IPS-18c (cell line): ENCODE results near the gene TOGARAM2.

Experiments used
- H3K4me3 ChIP-seq: 2 replicates; pipeline ENCODE4 v1.7.0; 2013; ENCODE audit warnings: low read depth, mild to moderate bottlenecking, low read length, moderate library complexity; ENCODE audit not compliant: insufficient read depth
- H3K9me3 ChIP-seq: one replicate; pipeline ENCODE4 v1.6.1; 2013; ENCODE audit warnings: mild to moderate bottlenecking, low read length, moderate library complexity; ENCODE audit not compliant: control insufficient read depth, insufficient read depth

TOGARAM2 gene

DNA sequence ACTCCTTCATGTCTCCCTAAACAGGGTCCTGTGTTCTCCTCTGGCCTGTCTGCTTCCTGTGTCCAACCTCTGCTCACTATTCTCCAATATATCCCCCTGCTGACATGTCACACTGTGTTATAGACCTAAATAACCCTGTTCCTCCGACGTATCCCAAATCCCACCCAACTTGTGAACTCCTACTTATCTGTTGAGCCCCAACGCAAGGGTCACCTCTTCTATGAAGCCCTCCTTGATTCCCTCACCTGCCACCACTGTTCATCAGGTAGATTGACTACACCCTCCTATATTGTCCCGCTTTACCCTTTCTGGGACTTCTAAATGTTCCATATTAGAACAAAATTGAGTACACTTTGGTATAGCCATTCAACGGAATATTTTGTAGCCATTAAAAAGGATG lies 51.1 kb downstream of the TOGARAM2 start:
- H3K9me3 ChIP-seq, result no peaks in the 10 kb centered on the region
- H3K4me3 ChIP-seq, result no peak overlapping the region

DNA sequence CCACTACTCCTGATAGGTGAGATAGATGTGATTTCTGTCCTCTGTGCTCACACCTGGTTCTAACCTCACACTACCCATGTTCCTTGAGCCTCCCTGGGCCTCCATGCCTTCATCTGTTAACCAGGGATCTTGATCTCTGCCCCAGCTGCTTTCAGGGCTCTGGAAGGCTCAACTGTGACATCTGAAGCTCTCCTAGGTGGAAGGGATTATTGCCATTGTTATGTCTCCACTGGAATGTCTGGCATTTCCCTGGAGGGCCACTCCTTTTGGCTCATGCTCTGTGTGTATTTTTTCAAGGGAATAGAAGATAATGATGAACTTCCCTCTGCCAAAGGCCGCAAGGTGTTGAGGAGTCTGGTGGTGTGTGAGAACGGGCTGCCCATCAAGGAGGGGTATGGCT lies 52.1 kb downstream of the TOGARAM2 start:
- H3K4me3 ChIP-seq, result no peak overlapping the region
- H3K9me3 ChIP-seq, result no peaks in the 10 kb centered on the region

DNA sequence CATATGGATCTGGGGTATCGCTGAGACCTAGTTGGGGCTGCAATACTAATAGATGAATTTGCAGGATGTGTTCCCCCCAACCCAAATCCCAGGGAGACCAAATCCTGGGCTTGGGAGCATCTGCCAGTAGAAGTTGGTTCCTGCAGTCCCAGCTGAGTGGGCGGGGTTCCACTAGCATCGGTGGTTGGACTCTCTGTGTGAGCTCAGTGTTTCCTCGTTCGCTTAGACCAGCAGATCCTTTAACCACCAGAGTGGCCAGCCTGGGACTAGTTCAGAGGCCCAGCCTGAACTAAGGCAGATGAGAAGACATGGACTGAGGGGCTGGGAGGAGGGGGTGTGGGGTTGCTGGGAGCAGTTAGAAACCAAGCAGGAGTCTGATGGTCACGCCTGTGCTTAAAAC lies 52.6 kb downstream of the TOGARAM2 start:
- Histone ChIP-seq H3K4me3 (no peak overlapping the region), H3K9me3 (no peaks in the 10 kb centered on the region)

DNA sequence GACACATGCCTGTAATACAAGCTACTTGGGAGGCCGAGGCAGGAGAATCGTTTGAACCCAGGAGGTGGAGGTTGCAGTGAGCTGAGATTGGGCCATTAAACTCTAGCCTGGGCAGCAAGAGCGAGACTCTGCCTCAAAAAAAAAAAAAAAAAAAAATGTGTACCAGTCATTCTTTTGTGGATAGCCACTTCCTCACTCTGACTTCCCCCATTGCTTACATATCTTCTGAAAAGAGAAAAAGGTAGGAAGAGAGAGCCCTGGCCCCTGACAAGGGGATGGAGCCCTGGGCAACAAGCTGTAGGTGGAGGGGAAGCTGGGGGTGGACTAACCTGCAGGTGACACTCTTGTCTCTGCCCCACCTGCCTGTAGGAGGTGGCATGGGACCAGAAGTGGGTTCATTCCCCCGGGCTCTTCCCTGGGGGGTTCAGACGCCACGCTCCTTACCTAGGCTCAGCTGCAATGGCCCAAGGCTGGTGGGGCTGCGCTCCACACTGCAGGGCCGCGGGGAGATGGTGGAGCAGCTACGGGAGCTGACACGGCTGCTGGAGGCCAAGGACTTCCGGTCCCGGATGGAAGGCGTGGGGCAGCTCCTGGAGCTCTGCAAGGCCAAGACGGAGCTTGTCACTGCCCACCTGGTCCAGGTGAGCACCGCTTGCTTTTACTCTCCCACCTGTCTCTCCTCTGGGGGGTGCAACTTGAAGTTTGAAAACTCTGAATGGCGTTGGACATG lies 54.1 kb downstream of the TOGARAM2 start:
- Histone ChIP-seq H3K9me3 (no peaks in the 10 kb centered on the region), H3K4me3 (no peak overlapping the region)

DNA sequence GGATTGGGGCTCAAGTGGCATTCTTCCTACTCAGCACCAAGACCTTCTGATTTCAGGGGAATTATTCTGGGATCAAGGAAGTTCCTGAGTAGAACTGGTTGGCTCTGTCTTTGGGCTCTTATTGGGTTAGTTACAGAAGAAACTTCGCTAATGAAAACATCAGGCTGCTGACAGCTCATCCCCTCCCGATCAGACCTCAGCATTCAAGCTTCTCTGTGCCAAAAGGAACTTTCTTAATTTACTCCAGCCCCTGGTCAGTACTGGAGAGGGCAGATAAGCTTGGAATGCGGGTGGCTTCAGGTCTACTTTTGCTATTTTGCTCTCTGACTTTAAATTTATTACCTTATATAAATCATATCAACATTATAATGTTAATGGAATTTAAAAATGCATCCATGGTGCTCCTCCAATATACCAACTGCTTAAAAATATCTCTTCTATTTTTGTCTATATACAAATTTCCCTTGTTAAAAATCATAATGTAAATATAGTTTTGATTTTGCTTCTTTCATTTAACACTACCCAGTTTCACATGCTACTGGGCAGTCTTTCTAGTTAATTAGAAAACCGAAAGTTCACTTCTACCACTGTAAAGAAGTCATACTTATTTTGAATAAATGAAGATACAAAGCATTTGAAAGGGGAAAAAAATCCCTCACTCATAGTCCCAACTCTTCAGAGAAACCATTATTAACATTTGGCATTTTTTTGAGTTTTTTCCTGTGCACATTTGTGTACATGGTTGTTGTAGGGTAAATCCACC lies 58.8 kb downstream of the TOGARAM2 start:
- H3K4me3 ChIP-seq, result no peak overlapping the region

DNA sequence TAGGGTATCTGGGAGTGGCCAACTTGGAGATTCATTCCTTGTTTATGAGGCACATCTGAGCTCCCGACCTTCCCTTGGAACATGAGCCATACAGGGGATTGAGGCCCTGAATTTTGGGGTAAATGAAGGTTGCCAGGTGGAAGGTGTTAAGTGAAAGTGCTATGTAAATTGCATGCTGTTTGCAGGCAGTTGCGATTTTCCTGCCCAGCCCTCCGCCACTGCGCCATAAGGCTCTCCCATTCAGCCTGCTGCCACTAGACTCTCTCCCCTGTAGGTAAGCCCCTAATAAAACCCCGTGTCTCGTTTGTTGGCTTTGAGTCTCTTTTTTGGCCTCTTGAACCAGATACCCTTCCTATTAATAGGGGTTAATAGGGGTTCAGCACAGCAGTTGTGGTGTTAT lies 59.5 kb downstream of the TOGARAM2 start:
- Histone ChIP-seq H3K9me3 (no peaks in the 10 kb centered on the region), H3K4me3 (no peak overlapping the region)

More for the DNA sequence above, 58.8 kb downstream of the TOGARAM2 start:
- no peaks in the 10 kb centered on the region for H3K9me3 ChIP-seq

DNA sequence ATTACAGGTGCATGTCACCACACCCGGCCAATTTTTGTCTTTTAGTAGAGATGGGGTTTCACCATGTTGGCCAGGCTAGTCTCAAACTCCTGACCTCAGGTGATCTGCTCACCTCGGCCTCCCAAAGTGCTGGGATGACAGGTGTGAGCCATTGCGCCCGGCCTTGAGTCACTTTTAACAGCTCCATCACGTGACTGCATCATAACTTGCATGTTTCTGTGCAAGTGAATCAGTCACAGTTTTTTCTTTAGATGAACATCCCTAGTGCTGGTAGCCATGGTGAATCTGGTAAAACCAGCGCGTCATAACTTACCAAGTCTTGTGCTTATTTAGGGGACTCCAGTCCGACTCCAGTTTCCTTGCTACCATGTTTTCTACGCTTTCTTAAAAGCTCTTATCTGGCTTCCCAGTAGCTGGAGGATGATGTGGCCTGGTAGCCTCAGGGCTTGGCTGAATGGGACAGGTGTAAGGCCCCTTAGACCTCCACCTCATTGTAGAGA lies 60.1 kb downstream of the TOGARAM2 start:
- Histone ChIP-seq H3K4me3 (no peak overlapping the region), H3K9me3 (no peaks in the 10 kb centered on the region)

DNA sequence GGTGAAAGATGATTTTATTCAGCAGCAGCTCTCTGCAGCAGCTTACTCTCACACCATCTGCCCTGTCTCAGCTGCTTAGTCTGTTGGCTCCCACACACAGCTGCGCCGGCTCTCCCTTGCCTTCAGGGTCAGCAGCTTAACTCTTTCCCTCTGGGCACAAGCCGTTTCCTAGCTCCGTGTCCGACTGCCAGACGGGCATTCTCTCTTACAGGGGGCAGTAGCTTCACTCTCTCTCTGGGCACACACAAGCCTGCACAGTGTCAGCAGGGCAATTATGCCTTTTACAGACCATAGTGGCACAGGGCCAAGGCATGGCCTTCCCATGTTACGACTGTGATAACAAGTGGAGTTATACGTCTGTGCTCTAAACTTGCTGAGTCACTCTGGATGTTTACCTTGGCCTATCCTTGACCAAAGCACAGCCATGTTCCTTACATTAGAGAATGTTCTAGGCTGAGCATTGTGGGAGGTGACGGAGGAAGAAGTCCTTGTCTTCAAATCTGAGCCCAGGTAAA lies 61.5 kb downstream of the TOGARAM2 start:
- no peaks in the 10 kb centered on the region for H3K9me3 ChIP-seq
- H3K4me3 ChIP-seq, result no peak overlapping the region

DNA sequence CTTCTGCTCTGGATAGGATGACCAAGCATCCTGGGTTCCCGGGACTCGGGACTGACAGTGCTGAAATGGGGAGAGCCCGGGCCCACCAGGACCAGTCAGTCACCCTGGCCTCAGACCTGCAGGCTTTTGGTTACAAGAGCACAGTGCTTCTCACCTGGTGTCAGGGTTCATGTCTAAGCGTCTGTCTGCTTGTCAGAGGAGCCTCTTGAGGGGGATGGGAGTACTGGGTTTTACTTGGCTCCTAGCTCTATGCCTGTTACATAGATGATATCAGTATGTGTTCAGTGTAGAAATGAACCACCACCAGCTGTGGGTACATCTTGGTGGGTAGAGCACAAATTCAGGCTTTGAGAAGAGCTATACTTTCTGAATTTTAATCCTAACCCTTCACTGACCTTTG lies 63.4 kb downstream of the TOGARAM2 start:
- Histone ChIP-seq H3K4me3 (no peak overlapping the region), H3K9me3 (no peaks in the 10 kb centered on the region)

DNA sequence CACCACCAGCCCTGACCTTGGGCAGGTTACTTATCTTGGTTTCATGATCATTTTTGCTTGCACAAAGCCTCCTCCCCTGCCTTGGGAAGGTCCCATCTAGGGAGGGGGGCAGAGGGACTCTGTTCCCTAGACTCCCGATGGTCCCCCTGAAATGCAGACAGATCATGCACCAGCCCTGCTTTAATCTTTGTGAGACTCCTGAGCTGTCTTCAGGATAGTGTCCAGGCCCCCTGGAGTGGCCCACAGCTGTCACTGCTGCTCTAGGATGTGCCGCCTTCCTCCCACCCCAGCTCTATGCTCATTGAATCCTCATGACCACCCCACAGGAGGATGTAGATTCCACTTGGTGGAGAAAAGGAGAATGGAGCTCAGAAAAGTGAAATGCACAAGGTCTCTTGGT lies 65.2 kb downstream of the TOGARAM2 start:
- no peak overlapping the region for H3K4me3 ChIP-seq
- H3K9me3 ChIP-seq, result no peaks in the 10 kb centered on the region

DNA sequence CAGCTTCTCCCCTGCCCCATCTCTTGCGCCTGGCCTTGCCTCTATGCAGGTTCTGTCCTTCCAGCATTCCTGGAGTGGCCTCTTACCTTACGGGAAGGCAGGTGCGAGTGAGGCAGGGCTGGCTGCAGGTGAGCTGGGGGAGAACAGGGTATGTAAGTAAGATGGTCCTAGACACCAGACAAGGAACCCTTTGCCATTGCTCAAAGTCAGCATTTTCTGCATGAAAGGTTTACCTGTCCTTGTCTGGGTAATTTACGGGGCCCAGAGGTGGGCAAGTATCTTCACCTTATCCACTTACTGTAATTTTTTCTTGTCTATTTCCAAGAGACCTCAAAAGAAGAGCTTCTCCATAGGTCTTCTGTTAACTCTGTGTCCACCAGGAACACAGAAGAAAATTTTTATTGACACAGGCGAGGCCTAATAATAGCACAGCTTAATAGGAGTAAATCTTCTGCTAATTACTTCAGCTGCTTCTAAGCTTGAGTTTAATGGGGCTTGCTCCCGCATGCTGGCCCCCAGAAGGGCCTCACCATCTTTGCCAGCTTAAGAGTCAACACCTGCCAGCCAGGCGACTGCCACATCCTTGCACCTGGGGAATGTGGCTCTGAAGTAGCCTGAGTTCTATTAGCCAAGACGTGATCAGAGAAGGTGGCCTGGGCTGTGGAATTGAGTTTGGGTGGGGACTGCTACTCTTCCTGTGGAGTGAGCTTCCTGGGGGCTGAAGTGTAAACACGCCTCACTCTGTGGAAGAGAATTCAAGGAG lies 66.2 kb downstream of the TOGARAM2 start:
- H3K9me3 ChIP-seq, result no peaks in the 10 kb centered on the region
- H3K4me3 ChIP-seq, result no peak overlapping the region

DNA sequence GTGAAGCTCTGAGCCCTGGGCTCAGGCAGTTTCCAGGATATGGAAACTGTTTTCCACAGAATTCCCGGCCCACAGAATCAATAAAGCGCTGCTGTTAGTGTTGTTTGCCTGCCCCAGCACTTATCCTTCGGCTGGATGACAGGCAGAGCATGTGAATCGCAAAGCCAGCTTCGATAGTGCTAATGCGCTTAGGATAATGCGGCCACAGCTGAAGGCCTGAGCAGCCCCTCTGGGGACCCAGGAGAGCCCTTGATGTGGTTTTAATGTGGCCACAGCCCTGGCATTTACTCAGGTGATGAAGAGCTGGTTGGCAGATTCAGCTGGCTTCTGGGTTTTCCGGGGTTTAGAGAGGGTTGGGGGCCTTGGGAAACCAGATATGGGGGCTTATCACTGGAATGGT lies 69.5 kb downstream of the TOGARAM2 start:
- Histone ChIP-seq H3K4me3 (no peak overlapping the region), H3K9me3 (no peaks in the 10 kb centered on the region)

DNA sequence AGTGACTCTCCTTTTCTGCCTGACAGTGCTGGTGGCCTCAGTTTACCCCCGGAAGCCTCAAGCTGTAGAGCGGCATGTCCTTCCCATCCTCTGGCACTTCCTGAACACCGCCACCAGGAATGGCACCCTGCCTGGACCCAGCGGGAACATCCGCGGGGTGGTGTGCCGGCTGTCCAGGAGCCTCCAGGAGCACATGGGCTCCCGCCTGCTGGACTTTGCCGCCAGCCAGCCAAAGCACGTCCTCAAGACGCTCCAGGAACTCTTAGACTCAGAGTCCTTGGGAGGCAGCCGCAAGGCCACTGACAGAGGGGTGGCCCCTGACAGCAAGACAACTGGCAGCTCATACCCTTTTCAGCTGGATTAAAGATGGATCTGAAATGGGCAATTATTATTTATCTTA lies 70.6 kb downstream of the TOGARAM2 start:
- H3K4me3 ChIP-seq, result no peak overlapping the region
- H3K9me3 ChIP-seq, result no peaks in the 10 kb centered on the region

DNA sequence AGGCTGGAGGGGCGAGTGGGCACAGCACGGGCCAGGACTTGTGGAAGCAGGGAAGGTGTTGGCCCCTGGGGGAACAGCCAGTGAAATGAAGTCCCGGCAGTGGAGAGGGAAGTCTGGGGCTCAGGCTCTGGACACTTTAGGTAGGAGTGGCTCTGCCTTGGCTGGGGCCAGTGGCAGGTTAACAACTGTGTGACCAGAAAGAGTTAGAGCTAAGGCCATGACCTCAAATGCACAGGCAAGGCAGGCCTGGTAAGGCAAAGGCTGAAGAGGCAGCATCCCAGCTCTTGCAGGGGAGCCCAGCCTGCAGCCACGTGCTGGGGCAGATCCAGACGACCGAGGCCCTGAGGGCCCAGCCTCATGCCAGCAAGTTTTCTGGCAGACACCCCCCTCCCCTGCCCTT lies 71.7 kb downstream of the TOGARAM2 start:
- H3K4me3 ChIP-seq, result no peak overlapping the region
- no peaks in the 10 kb centered on the region for H3K9me3 ChIP-seq

DNA sequence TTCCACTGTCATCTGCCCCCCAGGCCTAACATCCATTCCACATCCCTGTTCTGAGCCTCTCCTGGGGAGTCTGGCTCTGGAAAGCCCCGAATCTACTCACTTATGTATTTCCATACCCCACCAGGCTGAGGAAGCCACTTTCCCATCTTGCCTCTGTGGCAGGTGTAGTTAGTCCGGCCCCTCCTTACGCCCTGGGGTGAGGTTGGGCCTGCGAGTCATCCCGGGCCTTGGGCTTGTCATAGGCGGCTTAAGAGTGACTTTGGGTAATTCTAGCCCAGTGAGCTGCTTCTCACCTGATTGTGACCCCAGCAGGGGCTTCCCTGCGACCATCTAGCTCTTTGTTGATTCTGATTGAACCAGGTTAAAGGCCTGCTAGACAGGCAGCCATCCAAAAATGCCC lies 72.1 kb downstream of the TOGARAM2 start:
- Histone ChIP-seq H3K4me3 (no peak overlapping the region), H3K9me3 (no peaks in the 10 kb centered on the region)

DNA sequence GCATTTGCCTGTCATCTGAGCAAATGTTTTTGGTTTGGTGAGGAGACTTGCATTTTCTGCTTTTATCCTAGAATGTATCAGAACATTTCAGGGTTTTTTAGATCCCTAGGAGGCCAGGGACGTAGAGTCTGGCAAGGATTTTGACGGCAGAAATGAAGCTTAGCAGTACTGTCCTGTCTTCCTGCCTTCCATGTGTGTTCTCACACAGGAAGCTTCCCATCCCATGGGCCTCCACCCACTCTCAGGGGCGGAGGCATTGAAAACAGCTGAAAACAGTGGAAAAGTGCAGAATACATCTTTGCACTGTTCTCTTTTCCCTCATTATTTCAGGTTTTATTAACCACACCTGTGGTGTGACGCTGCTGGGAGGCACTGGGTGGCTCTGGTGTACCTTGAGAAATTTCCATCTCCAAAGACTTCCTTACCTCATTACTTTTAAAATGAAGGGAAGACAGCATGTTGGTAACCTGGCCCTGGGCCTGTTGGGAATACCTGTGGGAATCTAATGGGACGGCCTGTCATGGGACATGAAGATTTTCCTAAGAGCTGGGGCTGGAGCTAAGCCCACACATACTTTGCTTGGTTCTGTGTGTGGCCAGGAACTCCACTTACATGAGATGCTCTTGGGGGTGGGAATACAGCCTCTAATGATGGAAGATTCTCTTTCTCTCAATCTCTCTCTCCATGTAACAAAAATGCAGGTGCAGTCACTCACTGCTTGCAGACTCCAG lies 72.7 kb downstream of the TOGARAM2 start:
- no peaks in the 10 kb centered on the region for H3K9me3 ChIP-seq
- H3K4me3 ChIP-seq, result no peak overlapping the region

DNA sequence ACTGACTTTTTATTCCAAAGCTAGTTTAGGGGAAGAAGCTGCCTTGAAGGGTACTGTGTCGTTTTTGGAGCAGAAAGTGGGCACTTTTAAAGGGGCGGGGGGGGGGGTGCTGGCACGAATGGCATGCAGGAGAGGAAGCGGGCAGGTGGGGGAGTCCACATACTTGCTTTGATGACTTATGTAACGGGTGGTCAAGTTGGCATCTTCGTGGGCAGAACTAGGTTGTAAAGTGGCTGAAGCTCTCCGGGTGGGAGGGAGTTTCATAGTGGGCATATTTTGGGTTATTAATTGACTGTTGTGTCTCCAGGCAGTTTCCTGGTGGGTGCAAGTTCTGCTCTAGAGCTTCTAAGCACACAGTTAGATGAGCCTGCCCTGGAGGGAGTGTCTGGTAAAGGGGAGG lies 73.3 kb downstream of the TOGARAM2 start:
- H3K4me3 ChIP-seq, result no peak overlapping the region
- H3K9me3 ChIP-seq, result no peaks in the 10 kb centered on the region
